ENCODE results near the gene RFC5.
"Not testable (repeated sequence)": the region's sequence is repeated elsewhere in the genome, so short reads cannot be mapped to it uniquely, and the experiment has no call there.

RFC5 gene

DNA sequence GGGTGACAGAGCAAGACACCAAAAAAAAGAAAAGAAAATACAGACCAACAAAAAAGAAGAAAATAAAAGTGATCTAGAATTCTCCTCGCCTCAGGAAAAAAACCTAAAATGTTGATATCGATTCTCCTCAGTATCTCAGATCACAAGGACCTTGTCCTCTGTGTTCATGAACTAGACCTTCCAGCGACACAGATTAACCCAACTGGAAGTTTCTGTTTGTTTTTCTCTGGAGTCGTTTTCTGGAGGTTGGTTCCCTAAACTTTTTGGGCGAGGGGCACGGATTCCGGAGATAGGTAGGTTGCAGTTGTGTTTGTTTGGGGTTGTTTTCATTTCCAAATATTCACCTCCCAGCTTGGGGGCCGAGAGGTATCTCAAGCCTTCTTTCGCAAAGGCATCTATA is 559 bp upstream of the RFC5 start:
- DNase-seq: no peak

DNA sequence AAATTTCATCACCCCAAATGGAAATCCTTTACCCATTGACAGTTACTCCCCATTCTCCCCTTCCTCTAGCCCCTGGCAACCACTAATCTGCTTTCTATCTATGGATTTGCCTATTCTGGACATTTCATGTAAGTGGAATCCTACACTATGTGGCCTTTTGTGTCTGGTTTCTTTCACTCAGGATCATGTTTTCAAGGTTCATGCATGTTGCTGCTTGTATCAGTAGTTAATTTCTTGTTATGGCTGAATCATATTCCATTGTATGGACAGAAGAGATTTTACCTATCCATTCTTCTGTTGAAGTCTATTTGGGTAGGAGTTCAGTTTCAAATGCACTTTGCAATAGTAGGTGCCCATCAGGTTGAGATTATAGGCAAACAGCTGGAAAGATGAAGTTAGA is 1.4 kb downstream of the RFC5 start:
- DNase-seq: no peak

DNA sequence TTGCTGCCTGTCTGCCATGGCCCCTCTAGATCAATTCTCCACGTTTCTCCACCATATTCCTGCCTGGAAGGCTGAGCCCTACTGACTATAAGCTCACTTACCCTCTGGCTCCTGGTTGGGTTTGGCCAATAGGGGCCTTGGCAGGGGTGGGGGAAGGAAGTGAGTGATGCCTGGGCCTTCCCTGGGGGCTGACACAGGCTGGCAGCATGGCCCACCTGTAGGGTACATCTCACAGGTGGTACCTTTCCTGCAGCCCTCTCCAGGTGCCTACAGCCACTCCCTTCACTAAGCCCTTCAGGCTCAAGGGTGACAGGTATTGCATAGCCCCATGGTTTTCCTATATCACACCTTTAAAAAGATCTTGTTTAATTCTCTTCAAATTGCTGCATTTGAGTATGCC is 3.5 kb downstream of the RFC5 start:
- DNase-seq: no peak

DNA sequence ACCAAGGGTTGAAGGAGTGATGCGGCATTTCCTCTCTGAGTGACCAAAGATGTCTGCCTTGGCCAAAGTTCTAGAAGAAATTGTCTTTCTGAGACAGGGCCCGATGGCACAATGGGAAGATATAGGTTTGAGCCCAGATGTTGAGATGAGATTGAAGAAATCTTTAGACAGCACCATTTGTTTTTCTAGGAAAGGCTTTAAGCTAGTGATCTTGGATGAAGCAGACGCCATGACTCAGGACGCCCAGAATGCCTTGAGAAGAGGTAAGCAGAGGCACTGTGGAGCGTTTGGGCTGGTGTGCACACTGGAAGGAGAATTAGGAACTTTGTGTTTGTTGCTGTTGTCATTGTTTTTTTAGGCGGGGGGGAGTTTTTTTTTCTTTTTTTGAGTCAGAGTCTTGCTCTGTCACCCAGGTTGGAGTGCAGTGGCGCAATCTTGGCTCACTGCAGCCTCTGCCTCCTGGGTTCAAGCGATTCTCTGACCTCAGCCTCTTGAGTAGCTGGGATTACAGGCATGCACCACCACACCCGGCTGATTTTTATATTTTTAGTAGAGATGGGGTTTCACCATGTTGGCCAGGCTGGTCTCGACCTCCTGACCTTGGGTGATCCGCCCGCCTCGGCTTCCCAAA is 5.7 kb downstream of the RFC5 start:
- DNase-seq: not testable (repeated sequence)

DNA sequence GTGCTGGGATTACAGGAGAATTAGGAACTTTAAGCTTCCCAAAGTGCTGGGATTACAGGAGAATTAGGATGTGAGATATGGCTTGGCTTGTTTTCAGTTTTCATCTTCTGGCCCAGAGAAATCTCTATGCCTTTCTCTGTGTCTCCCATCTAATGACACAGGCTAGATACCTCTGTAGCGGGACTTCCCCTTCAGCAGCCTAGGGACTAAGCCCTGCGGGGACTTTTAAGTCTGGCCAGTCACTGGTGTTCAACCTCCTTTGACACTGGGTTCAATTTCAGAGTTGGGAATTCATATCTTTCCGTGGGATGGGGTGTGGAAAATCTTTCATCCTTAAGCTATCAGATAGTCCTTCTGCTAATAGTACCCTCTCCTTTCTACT is 6.2 kb downstream of the RFC5 start:
- no peak for DNase-seq

DNA sequence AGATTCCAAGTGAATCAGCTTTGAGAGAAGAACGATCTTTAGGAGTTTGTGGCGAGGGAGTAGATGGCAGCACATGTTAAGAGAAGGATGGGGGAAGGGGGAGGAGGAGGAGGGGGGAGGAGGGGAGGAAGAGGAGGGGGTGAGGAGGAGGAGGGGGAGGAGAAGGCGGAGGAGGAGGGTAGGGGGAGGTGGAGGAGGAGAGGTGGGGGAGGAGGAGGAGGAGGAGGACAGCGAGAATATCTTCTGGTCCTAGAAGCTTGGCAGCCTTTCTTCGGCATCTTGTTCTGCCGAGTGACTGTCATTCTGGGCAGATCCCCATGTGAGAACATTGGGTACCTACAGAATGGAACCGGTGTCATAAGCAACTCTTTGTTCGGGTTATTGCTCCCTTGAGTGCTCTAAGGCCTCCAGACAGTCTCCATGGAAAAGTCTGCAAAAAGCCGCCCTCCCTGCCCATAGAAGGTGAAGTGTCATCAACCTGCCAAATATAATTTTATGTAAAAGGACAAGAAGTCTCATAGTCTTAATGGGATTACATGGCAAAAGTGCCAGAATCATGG is 6.9 kb downstream of the RFC5 start:
- no peak for DNase-seq

DNA sequence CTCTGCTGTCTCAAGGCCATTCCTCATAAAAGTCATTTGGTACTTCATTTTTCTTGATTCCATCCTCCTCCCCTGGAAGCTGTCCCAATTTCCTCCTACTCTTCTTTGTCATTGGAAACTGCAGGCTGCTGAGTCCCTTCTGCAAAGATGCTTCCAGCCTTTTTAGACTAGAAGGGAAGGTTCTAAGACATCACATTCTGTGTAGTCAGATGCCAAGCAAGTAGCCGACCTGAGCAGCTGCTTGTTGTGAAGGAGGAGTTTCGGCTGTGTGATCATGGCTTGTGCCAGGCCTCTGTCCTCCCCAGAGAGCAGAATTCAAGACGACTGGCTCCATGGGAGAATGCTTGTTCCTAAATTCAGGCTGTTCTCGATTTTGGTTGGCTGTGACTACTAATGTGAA is 8.7 kb downstream of the RFC5 start:
- DNase-seq: no peak

DNA sequence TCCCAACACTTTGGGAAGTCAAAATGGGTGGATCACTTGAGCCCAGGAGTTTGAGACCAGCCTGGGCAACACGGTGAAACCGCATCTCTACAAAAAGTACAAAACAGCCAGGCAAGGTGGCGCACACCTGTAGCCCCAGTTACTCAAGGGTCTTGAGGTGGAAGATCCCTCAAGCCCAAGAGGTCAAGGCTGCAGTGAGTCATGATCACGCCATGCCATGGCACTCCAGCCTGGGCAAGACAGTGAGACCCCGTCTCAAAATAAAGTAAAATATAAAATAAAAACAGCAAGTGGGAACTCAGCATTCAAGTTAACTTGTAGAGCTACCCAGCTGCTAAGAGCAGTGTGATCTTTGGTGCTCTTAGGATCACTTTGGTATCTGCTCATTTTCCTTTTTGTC is 12.7 kb downstream of the RFC5 start:
- no peak for DNase-seq

DNA sequence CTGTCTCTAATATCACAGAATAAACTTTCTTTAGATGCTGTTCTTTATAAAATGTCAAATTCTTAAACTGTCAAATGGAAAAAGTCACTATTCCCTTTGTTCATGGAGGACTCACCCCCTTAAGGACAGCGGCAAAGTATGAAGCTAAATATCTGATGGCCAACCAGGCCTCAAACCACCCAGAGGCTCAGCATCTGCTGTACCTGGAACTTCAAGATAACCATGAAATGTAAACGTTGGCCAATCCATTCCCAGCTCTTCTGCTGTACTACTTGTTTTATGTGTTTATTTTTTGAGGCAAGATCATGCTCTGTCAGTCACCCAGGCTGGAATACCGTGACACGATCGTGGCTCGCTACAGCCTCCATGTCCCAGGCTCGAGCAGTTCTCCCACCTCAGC is 15.7 kb downstream of the RFC5 start:
- no peak for DNase-seq

DNA sequence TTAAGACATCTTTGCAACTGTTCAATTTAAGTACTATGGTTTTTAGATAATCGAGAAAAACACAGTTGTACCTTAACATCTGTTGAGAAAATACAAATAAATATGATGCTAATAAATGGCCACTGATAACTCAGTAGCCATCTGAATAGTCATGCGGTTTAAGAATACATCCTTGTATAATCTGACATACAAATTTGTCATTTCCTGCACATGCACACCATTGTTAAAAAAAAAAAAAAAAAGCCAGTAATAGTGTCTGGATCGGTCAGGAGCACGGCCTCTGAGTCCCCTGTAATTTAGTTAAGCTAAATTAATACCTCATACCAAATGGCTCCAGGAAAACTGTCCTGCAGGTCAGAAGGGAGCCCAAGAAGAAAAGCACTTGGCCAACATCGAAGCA is 16.8 kb downstream of the RFC5 start:
- no peak for DNase-seq

DNA sequence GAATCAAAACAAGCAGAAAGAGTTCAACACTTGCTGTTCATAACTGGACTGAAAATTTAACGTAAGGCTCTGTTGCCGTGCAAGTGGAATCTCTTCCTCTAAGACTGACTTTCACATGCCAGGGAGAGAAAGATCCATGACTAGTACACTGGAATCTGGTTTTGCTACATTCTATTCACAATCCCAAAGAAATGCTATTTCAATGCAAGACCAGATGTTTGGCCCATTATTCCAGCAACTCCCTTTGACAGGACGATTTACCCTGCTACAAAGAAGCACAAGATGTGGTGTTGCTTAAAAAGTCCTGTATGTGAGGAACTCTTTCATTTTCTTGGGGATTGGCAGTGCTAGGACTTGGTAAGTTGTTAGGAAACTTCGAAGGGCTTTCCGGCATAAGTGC is 17.4 kb downstream of the RFC5 start:
- DNase-seq: no peak

DNA sequence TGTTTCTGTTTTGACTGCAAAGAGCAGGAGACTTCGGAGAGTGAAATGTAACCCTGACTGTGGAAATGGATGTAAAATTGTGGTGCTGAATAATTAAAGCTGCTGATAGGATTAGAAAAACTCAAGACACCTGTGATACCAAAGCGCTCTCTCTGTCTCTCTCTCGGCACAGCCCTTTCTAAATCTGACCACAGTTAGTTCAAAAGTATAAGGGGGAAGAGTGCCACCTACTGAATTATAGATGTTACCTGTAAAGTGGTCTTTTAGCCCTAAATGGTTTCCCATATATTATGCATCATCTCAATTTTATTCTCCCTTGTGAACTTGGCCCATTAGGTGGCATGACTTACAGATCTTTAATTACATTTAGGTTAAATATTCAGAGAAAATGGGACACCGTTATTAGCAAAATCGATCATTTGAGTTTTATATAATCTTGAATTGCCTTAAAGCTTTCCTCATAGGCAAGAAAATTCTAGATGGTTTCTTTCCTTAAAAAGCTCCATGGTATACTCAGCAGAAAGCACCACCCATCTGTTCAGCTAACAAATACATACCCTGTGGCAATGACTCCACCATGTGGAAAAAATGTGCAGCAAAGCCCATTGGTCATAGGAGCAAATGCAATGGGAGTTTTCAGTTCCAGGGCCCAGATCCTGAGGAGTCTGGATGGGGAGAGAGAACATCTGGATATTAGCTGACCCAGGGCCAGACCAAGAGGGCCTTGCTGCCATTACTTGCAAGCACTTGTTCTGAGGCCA is 18.1 kb downstream of the RFC5 start:
- no peak for DNase-seq

DNA sequence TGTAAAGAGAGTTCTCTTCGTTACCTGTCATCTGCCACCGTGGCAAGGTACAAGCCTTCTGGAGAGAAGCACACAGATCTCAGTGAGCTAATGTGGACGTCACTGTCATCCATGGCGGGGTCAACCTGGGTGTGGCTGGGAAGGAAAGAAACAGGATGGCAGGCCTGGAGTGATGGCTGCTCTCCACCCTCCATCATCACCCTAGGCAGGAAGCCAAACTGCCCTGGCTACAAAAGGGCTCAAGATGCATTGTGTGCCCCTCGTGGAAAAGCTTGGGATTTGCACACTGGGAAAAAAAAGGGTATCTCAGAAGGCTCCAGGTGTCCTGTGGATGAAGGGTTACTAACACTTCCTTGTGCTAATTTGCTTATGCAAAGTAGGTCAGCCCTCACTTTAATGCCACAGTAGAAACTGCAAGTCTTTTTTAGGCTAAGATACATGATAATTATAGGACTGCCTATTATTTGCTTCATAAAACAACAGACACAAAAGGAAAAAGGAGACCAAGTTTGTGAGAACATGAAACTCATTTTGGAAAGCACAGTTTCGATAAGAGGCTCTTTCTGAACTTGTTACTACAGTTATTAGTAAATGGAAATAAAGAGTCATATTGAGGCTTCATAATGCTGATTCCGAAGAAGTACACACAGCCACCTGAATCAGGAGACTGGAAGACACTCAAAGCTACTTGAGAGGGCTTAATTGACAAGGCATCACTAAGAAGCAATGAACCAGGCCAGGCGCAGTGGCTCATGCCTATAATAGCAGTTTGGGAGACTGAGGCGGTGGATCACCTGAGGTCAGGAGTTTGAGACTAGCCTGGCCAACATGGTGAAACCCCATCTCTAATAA is 18.9 kb downstream of the RFC5 start:
- no peak for DNase-seq

DNA sequence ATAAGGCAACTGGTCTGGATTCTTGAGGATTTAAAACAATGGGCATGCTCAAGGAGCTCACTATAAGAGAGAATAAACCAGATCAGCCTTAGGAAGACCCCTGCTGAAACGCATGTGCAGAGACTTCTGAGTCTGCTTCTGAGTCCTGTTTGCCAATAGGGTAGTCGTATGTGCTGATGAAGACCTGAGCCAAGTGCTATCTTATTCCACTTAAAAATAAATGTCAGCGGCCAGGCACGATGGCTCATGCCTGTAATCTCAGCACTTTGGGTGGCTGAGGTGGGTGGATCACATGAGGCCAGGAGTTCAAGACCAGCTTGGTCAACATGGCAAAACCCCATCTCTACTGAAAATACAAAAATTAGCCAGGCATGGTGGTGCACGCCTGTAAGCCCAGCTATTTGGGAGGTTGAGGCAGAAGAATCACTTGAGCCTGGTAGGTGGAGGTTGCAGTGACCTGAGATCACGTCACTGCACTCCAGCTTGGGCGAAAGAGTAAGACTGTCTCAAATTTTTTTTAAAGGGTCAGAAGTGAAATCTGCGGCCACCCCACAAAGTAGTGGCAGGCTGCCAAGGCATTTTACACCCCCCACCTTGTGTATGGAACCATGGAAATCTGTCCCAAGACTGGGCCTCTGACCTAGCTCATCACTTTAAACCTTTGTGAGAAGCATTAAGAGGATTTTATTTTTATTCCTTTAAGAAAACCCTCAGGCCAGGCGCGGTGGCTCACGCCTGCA is 20.3 kb downstream of the RFC5 start:
- no peak for DNase-seq

DNA sequence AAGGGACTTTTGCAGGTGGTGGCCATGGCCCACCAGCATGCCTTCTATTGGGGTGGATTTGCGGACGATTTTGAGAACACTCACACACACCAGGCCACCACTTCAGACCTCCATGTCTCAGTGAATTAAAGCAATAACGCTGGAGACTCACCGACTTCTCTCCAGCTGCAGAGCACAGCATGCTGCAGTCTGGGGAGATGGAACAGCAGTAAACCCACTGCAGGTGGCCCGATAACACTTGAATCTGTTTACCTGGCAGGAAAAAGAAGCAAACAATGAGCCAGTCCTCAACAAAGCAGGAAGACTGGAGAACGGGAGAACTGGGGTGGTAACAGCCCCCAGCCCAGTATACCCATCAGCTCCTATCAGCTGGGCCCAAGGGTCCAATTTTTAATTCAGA is 21.6 kb downstream of the RFC5 start:
- DNase-seq: no peak

DNA sequence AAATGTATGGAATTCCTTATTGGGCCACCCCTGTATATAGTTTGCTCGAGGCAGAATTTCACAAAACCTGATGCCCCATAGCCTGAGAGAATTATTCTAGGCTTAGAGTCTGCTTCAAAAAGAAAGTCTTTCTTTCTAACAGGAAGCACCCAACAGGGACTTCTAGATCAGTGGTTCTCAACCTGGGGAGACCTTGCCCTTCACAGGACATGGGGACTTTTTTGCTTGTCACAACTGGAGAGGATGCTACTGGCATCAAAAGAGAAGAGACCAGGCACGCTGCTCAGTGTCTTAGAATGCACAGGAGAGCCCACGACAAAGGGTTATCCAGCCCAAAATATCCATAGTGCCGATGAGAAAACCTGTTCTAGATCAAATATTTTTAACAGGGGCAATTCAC is 25.6 kb downstream of the RFC5 start:
- DNase-seq: no peak

DNA sequence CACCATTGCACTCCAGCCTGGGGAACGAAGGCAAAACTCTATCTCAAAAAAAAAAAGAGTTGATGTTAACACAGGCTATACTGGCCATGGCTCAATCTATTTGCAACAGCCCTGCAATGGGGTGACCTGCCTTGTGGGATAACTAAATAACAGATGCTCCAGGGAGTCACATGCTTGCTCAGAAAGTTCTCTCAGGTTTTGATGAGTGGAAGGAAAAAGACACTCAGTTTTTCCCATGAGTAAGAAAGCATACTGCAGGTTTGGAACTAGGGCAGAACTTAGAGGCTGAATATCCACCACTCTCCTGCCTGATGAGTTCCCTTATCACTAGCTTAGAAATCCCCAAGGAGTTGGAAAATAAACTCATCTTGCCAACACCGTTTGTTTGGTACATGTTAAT is 27.6 kb downstream of the RFC5 start:
- no peak for DNase-seq

DNA sequence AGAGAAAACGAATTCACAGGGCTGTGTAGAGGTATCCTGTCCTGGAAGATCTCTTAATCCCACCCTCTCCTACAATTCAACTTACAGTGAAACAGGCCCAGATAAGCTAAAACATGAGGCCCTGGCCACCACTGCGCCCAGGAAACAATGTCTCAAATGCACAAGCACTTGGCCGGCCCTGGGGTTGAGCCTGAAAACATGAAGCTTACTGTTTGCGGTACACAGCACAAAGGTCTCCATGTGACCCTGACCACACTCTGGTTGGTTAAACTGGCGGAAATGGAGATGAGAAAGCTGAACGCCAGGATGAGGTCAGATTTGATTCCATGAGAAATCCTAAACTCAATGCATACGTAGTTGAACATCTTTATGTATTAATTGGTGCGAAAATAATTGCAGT is 28.1 kb downstream of the RFC5 start:
- DNase-seq: no peak

DNA sequence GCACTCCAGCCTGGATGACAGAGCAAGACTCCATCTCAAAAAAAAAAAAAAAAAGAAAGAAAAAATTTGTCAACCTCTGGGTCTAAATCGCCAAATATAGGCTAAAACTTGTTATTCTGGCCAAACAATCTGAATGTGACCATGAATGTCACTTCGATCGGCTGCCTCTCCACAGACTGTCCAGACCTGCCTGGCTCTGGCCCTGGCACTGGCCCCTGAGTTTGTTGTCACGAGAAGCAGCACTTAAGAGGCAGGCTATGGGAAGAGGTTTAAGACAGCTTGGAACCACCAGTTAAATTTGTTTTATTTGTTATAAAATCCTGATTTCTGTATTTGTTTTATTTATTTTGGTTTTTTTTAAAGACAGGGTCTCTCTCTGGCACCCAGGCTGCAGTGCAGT is 29.9 kb downstream of the RFC5 start:
- DNase-seq: no peak

DNA sequence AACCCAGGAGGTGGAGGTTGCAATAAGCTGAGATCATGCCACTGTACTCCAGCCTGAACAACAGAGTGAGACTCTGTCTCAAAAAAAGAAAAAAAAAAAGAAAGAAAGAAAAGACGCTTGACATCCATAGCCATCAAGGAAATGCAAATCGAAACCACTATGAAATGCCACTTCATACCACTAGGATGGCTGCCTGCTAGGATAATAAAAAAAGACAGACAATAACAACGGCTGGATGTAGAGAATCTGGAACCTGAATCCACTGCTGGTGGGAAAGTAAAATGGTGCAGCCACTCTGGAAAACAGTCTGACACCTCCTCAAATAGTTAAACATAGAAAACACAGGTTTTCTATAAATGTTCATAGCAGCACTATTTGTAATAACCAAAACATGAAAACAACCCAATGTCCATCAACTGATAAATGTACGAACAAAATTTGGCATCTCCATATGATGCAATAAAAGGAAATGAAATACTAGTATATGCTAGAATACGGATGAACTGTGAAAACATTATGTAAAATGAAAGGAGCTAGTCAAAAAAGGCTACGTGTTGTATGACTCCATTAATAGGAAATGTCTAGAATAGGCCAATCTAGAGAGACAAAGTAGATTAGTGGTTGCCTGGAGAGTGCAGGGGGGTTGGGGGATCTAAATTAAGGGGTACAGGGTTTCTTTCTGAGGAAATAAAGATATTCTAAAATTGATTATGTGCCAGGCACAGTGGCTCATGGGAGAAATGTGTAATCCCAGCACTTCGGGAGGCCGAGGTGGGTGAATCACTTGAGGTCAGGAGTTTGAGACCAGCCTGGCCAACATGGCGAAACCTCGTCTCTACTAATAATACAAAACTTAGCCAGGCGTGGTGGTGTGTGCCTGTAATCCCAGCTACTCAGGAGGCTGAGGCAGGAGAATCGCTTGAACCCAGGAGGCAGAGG is 34.7 kb downstream of the RFC5 start:
- no peak for DNase-seq

DNA sequence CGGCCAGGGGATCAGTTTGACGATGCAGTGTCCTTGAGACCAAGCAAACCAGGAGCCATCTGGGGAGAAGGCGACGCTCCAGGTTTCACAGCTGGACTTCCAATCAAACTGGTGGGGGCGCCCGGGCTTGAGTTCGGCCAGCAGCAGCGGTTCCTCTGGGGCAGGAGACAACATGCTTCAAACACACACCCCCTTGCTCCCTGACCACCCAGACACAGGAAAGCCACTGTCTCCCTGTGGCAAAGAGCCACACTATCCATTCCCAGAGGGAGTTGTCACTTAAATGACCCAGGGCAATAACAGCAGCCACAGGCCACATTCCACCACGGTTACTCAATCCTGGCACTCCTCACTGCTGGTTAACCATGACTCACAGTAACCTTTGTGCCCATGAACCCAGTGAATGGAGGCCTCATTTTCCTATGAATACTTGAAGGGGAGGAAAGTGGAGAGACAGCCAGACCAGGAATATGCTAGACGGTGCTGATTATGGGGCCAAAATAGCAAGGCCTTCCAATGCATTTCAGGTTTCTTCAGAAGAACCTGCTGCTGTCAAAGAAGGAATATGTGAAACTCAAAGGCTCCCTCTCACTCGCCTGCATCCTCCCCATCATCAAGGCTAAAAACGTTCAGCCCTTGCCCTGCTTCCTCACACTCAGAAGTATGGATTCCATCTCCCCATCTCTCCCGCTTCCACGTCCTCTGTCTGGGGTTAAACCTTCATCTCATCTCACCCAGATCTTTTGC is 36.0 kb downstream of the RFC5 start:
- no peak for DNase-seq

All from CD4-positive, alpha-beta T cell treated with Interleukin-15 for 1 hour (primary cell).